ENCODE data around the gene KCNJ4.
A peak's percentile ranks its signal among the peaks of the same experiment; 100 is the strongest.
"Not testable (repeated sequence)": the region's sequence is repeated elsewhere in the genome, so short reads cannot be mapped to it uniquely, and the experiment has no call there.

KCNJ4 gene

GRCh38 chr22:38412435-38413084 lies 42.4 kb downstream of the KCNJ4 start:
- DNase-seq: no peak

- no peak for DNase-seq
Measured at GRCh38 chr22:38411016-38411415, 44.0 kb downstream of the KCNJ4 start.

- DNase-seq: not testable (repeated sequence)
Measured at GRCh38 chr22:38409916-38410315, 45.1 kb downstream of the KCNJ4 start.

- DNase-seq: no peak
Measured at GRCh38 chr22:38406617-38407016, 48.4 kb downstream of the KCNJ4 start.

- DNase-seq: no peak
Measured at GRCh38 chr22:38404419-38404818, 50.6 kb downstream of the KCNJ4 start.

GRCh38 chr22:38403812-38404211 lies 51.2 kb downstream of the KCNJ4 start:
- DNase-seq: peak; percentile 32

- DNase-seq: no peak
Measured at GRCh38 chr22:38402204-38402603, 52.8 kb downstream of the KCNJ4 start.

GRCh38 chr22:38401336-38402084 lies 53.5 kb downstream of the KCNJ4 start:
- no peak for DNase-seq

- not testable (repeated sequence) for DNase-seq
Measured at GRCh38 chr22:38400256-38400655, 54.7 kb downstream of the KCNJ4 start.

GRCh38 chr22:38398609-38399461 lies 56.2 kb downstream of the KCNJ4 start:
- DNase-seq: peak; percentile 76

- DNase-seq: peak; percentile 47
Measured at GRCh38 chr22:38398181-38398608, 56.8 kb downstream of the KCNJ4 start.

GRCh38 chr22:38397189-38398085 lies 57.6 kb downstream of the KCNJ4 start:
- DNase-seq: peak; percentile 35

- not testable (repeated sequence) for DNase-seq
Measured at GRCh38 chr22:38396440-38397069, 58.4 kb downstream of the KCNJ4 start.

GRCh38 chr22:38395944-38396343 lies 59.1 kb downstream of the KCNJ4 start:
- DNase-seq: not testable (repeated sequence)

GRCh38 chr22:38394929-38395624 lies 59.9 kb downstream of the KCNJ4 start:
- not testable (repeated sequence) for DNase-seq

- not testable (repeated sequence) for DNase-seq
Measured at GRCh38 chr22:38389428-38389818, 65.6 kb downstream of the KCNJ4 start.

- not testable (repeated sequence) for DNase-seq
Measured at GRCh38 chr22:38388506-38389427, 66.2 kb downstream of the KCNJ4 start.

GRCh38 chr22:38386918-38387317 lies 68.1 kb downstream of the KCNJ4 start:
- DNase-seq: not testable (repeated sequence)

GRCh38 chr22:38383417-38383816 lies 71.6 kb downstream of the KCNJ4 start:
- no peak for DNase-seq

- DNase-seq: not testable (repeated sequence)
Measured at GRCh38 chr22:38381371-38381770, 73.6 kb downstream of the KCNJ4 start.
